Coronary artery (tissue), 2 donors: Measurements from ENCODE around the gene RNF213.
A peak's percentile ranks its signal among the peaks of the same experiment; 100 is the strongest.
"Not testable (repeated sequence)": the region's sequence is repeated elsewhere in the genome, so short reads cannot be mapped to it uniquely, and the experiment has no call there.

Experiments used
- DNase-seq: peaks from one replicate; pipeline ENCODE4 v3.0.0-alpha.2; 2017; ENCODE audit warnings: low spot score
- H3K27ac ChIP-seq, 2 donors: fragments of 200-600 bp; sonication (generic); one replicate each; pipeline ENCODE4 v1.5.1; 2016 to 2019
- H3K4me3 ChIP-seq: fragments of 200-600 bp; sonication (generic); 2 replicates; pipeline ENCODE4 v1.5.1; 2016; ENCODE audit warnings: mild to moderate bottlenecking, moderate library complexity
- CTCF ChIP-seq: fragments of 200-600 bp; sonication (generic); IDR thresholded peaks from one replicate; pipeline ENCODE4 v1.5.1; 2019; ENCODE audit warnings: antibody characterized with exemption

Gene RNF213

GRCh38 chr17:80270836-80271235 lies 10.2 kb downstream of the RNF213 start:
- DNase-seq = no peak
- Histone ChIP-seq H3K27ac (no peak overlapping the region), H3K4me3 (no peak overlapping the region)
- no peak for TF ChIP-seq CTCF

DNA sequence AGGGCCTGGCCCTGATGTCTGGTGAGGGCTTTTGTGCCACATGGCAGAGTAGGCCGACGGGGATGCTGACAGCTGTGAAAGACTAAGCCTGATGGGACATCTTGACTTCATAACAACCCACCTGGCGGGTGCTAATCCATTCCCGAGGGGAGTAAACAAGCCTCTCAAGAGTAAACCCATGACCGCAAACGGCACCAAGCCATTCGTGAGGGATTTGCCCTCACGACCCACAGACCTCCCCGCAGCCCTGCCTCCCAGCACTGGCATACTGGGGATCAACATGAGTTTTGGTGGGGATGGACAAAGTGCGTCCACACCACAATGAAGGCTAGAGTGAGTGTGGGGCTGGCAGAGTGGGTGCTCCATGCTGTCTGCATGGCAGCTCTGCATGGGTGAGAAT lies 11.7 kb downstream of the RNF213 start:
- DNase-seq = no peak
- no peak for TF ChIP-seq CTCF
- H3K27ac ChIP-seq = no peak overlapping the region
- H3K4me3 ChIP-seq = no peak overlapping the region

- no peak overlapping the region for H3K27ac ChIP-seq
- H3K4me3 ChIP-seq = no peak overlapping the region
- no peak for DNase-seq
- no peak for TF ChIP-seq CTCF
These were observed 13.7 kb downstream of the RNF213 start for GRCh38 chr17:80274331-80274730.

- Histone ChIP-seq H3K27ac (no peak overlapping the region), H3K4me3 (no peak overlapping the region)
- DNase-seq = no peak
- no peak for TF ChIP-seq CTCF
These were observed 14.3 kb downstream of the RNF213 start for GRCh38 chr17:80274871-80275449.

GRCh38 chr17:80275857-80276256 lies 15.2 kb downstream of the RNF213 start:
- not testable (repeated sequence) for H3K4me3 ChIP-seq, DNase-seq, H3K27ac ChIP-seq

DNA sequence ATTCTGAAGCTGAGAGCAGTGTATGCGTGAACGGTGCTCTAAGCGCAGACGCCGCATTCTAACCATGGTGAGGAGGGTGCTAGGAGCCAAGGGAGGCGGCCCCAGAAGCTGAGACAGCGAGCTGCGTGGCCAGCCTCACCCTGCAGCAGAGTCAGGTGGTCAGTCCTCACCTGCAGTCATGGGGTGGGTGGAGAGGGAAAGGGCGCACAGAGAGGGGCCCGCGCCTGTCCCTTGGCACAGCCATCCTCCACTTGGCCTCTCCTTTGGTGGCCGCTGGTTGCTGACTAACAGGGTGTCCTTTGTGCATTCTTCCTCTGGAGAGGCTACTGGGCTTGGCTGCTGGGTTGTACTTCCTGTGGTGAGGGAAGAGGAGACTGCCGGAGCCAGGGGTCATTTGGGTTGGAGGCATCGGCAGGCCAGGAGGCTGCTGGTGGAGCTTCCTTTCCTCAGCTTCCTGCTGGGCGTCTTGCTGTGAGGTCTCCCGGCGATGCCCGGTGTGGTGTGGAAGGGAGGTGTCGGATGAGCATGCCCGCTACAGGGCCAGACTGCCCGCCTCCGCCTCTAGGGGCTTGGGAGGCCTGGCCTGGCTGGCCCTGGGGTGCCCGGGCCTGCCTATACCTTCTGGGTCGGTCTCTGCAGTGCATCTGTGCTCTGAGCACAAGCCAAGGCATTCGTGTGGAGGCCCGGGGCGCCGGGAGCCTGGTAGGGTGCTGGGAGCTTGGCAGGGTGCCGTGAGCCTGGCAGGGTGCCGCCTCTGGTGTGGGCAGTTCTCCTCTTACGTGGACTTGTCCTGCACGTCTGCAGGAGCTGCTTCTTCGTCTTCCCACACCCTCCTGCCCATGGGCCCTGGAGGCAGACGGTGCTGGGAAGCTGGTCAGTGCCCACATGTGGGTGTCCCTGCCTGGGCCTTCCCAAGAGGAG lies 17.4 kb downstream of the RNF213 start:
- peak overlapping the region in 1 of 2 donors; percentile 37 for H3K27ac ChIP-seq
- no peak for TF ChIP-seq CTCF
- H3K4me3 ChIP-seq = peak overlapping the region; percentile 8
- no peak for DNase-seq

DNA sequence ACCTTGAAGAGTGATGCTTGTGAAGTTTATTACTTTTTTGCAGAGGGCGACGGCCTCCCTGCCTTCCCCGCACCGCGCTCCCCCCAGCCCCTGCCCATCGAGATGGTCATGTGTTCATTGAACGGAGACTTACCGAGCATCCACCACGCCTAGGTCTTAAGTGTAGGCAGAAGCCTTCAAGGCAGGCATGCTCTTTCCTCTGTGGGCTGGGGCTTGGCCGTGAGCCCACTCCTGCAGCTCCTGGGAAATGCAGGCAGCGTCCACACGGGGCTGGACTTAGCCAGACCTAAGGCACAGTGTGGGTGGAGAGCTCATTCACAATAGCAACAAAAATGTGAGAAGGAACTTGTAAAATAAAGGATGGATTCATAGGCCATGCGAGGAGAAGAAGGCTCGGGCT lies 19.2 kb downstream of the RNF213 start:
- no peak overlapping the region for H3K27ac ChIP-seq
- TF ChIP-seq CTCF = no peak
- H3K4me3 ChIP-seq = no peak overlapping the region

More for the DNA sequence above, 19.2 kb downstream of the RNF213 start:
- no peak for DNase-seq
